Mammary epithelial cell (primary cell): Measurements from ENCODE around the gene INTS15.

Experiments
- EZH2 ChIP-seq: IDR thresholded peaks from 2 replicates; pipeline ENCODE4 v1.6.1; 2012; ENCODE audit warnings: low read length, inconsistent platforms, borderline replicate concordance
- TF ChIP-seq, protein P1 (sequence below), 2 donors: IDR thresholded peaks in 1 of 2; conservative IDR thresholded peaks in 1 of 2; 2 replicates each; pipeline ENCODE4 v1.5.1; 2011 to 2012; ENCODE audit warnings: inconsistent platforms in 2 of 2, low read length in 2 of 2, mild to moderate bottlenecking in 2 of 2, control low read depth in 1 of 2, low read depth in 1 of 2; ENCODE audit not compliant: insufficient read depth in 1 of 2; ENCODE audit errors: extremely low read depth in 1 of 2

DNA sequence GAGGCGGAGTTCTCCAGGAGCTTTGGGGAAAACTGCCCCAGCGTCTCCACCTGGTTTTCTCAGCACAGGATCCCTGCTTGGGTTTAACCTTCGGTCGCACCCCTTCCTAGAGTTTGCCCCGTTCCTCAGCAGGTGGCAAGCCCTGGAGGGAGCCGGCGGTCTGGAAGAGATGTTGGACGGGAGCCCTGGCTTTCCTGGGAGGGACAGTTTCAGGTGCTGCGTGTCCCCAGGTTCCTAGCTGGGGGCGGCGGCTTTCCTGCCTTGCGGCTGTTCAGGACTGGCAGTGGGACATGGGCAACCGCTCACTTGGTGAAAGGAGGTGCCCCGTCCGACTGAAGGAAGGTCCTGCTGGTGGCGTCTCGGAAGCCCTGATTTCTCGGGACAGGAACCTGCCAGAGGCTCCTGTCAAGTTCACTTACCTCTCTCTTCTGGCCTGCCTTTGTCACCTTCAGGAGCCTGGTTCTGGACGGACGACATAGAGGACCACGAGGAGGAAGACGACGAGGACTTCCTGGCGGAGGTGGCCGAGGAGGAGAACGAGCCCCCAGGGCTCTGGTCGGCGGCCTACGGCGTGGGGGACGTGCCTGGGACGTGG lies 62.1 kb downstream of the INTS15 start:
- TF ChIP-seq, protein P1, sequence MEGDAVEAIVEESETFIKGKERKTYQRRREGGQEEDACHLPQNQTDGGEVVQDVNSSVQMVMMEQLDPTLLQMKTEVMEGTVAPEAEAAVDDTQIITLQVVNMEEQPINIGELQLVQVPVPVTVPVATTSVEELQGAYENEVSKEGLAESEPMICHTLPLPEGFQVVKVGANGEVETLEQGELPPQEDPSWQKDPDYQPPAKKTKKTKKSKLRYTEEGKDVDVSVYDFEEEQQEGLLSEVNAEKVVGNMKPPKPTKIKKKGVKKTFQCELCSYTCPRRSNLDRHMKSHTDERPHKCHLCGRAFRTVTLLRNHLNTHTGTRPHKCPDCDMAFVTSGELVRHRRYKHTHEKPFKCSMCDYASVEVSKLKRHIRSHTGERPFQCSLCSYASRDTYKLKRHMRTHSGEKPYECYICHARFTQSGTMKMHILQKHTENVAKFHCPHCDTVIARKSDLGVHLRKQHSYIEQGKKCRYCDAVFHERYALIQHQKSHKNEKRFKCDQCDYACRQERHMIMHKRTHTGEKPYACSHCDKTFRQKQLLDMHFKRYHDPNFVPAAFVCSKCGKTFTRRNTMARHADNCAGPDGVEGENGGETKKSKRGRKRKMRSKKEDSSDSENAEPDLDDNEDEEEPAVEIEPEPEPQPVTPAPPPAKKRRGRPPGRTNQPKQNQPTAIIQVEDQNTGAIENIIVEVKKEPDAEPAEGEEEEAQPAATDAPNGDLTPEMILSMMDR (conservative IDR thresholded peaks at IDR 0.05 in 1 of 2, IDR thresholded peaks at IDR 0.05 in 1 of 2; ENCODE audit: extremely low read depth in 1 of 2, insufficient read depth in 1 of 2, low read depth in 1 of 2, low read length in 2 of 2), result no peak
- TF ChIP-seq EZH2, result no peak
